ENCODE measurements around the gene SEMA6B. TPM values are rescaled to one million over a fixed set of nuclear protein-coding genes. Genes with fewer than 3 reads are reported as not detected.
A peak's percentile ranks its signal among the peaks of the same experiment; 100 is the strongest.

Gene SEMA6B
- total and polyA plus RNA-seq, 8 donors = 1.2 to 6.7 (median 2.0) TPM; not detected in 1

GRCh38 chr19:4589579-4590410 is 30.3 kb upstream of the SEMA6B start:
- 53 to 70% (median 55%) methylated on average over 10 to 11 of the region's 11 CpGs for WGBS, 5 donors
- DNase-seq = peak in 1 of 2 donors; percentile 56
- no peak overlapping the region for H3K4me3 ChIP-seq
- H3K27ac ChIP-seq = no peak overlapping the region
- no peaks in the 10 kb centered on the region for H3K9me3 ChIP-seq
- H3K4me1 ChIP-seq = peaks cover 2 to 3% (median 3%) of the 10 kb centered on the region in 4 donors
- peaks cover 5 to 84% (median 36%) of the 10 kb centered on the region in 3 donors for H3K27me3 ChIP-seq
- TF ChIP-seq CTCF (IDR thresholded peaks at IDR 0.05) = peak in 1 of 7 experiments; percentile 15
- TF ChIP-seq EP300 (IDR thresholded peaks at IDR 0.05) = no peak
- no peaks in the 10 kb centered on the region for H3K36me3 ChIP-seq
- intact Hi-C loops (cut with DNase I; ENCODE audit: low total_unique reads) = no loop called here

DNA sequence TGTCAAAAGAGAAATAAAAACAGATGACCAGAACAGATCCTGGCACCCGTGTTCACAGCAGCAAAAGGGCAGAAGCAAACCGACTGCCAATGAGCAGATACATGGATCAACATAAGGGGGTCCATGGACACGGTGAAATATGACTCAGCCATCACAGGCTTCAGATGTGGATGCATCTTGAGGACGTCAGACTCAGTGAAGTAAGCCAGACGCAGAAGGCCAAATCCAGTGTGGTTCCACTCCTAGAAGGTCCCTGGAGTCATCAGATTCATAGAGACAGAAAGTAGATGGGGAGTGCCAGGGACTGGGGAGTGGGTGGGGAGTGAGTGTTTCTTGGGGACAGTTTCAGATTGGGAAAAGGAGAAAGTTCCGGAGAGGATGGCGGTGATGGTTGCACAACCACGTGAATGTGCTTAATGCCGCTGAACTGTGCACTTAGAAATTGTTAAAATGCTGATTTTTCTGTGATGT is 28.8 kb upstream of the SEMA6B start:
- no peak for TF ChIP-seq EP300 (IDR thresholded peaks at IDR 0.05)
- TF ChIP-seq CTCF (IDR thresholded peaks at IDR 0.05) = no peak
- no peak for TF ChIP-seq POLR2AphosphoS5 (IDR thresholded peaks at IDR 0.05)
- TF ChIP-seq POLR2A (IDR thresholded peaks at IDR 0.05) = no peak
- no peak for DNase-seq
- WGBS, 5 donors = 60 to 66% (median 63%) methylated on average over 9 of the region's 9 CpGs
- no peak overlapping the region for H3K4me3 ChIP-seq
- H3K9me3 ChIP-seq = no peaks in the 10 kb centered on the region
- H3K27me3 ChIP-seq = peaks cover 15 to 84% (median 50%) of the 10 kb centered on the region in 3 donors
- H3K36me3 ChIP-seq = no peaks in the 10 kb centered on the region
- intact Hi-C loops (cut with DNase I; ENCODE audit: low total_unique reads) = no loop called here
- H3K27ac ChIP-seq = no peak overlapping the region
- peaks cover 11 to 15% (median 14%) of the 10 kb centered on the region in 4 donors for H3K4me1 ChIP-seq

DNA sequence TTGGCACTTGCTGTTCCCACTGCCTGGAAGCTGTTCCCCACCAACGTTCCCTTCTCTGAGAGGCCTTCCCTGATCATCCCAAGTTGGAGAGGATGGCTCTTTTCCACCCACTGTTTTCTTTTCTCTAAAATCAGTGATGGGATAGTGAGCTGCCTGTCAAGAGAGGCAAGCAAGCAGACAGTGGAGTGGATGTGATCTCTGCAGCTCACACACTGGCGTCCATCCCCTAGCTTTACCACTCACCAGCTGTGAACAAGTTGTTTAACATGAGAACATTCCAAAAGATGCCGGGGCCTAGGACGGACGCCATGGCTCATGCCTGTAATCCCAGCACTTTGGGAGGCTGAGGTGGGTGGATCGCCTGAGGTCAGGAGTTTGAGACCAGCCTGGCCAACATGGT is 28.0 kb upstream of the SEMA6B start:
- Histone ChIP-seq H3K27ac (no peak overlapping the region), H3K9me3 (no peaks in the 10 kb centered on the region), H3K36me3 (no peaks in the 10 kb centered on the region), H3K4me3 (no peak overlapping the region), H3K27me3 (peaks cover 16 to 84% (median 53%) of the 10 kb centered on the region in 3 donors), H3K4me1 (peaks cover 11 to 15% (median 14%) of the 10 kb centered on the region in 4 donors)
- TF ChIP-seq POLR2A (IDR thresholded peaks at IDR 0.05) = no peak
- TF ChIP-seq CTCF (IDR thresholded peaks at IDR 0.05) = no peak
- TF ChIP-seq POLR2AphosphoS5 (IDR thresholded peaks at IDR 0.05) = no peak
- TF ChIP-seq EP300 (IDR thresholded peaks at IDR 0.05) = no peak
- intact Hi-C loops (cut with DNase I; ENCODE audit: low total_unique reads) = no loop called here
- no peak for DNase-seq
- WGBS, 5 donors = 76 to 86% (median 80%) methylated on average over 6 of the region's 6 CpGs

DNA sequence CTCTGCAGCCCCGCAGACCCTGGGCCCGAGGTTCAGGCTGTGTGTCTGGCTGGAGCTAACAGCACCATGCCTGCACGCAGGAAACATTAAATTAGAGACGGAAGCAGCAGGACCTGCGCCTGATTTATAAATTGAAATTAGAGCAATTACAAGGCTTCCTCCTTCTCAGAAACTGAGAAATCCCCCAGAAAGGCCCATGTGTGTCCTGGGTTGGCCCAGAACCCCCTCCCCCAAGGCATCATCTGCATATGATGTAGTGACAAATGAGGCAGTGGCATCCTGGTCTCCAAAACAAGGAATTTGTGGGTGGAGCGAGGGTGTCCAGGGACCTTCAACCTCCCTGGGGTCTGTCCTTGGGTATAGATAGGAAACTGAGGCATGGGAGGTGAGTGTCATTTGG is 27.2 kb upstream of the SEMA6B start:
- peaks cover 16 to 84% (median 58%) of the 10 kb centered on the region in 3 donors for H3K27me3 ChIP-seq
- TF ChIP-seq POLR2AphosphoS5 (IDR thresholded peaks at IDR 0.05) (no peak), POLR2A (IDR thresholded peaks at IDR 0.05) (no peak), CTCF (IDR thresholded peaks at IDR 0.05) (no peak), EP300 (IDR thresholded peaks at IDR 0.05) (no peak)
- peaks cover 11 to 19% (median 15%) of the 10 kb centered on the region in 4 donors for H3K4me1 ChIP-seq
- intact Hi-C loops (cut with DNase I; ENCODE audit: low total_unique reads) = no loop called here
- H3K4me3 ChIP-seq = no peak overlapping the region
- no peaks in the 10 kb centered on the region for H3K9me3 ChIP-seq
- WGBS, 5 donors = 69 to 86% (median 78%) methylated on average over 5 to 6 of the region's 6 CpGs
- H3K36me3 ChIP-seq = no peaks in the 10 kb centered on the region
- no peak for DNase-seq
- H3K27ac ChIP-seq = no peak overlapping the region

Data from stomach (tissue), 9 donors.